HG02763 (cell line): ENCODE measurements around the gene RPS19BP1.

Source experiments
- ATAC-seq: cut with Tn5 transposase; IDR thresholded peaks from one replicate; pipeline ENCODE4 v1.9.1; 2021; ENCODE audit warnings: mild to moderate bottlenecking, moderate library complexity; ENCODE audit not compliant: unreplicated experiment

The RPS19BP1 gene

DNA sequence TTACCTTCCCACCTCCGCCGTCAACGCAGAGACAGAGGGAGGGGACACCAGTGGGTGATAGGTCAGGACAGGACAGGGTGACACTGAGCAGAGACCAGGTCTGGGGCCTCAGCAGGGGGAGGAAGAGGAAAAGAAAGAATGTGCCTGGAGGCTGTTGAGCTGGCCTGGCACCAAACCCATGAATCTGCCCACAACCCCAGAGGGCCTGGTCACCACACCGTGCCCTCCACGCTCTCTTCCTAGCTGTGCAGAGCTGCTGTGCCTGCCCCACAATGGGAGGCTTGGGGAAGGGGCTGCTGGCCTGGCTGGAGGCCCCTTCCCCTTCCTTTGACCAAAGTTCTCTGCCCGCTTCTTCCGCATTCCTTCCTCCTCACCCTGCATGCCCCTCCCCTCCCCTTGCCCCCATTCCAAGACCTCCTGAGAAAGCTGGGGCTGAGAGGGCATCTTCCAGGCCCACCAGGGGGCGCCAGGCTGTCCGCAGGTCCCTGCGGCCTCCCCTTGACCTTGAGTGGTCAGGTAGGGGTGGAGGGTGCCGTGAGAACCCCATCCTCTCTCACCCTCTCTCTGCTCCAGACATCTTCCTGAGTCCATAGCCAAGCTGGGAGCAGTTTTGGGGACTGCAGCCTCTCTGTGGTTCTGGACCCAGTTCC lies 27.0 kb upstream of the RPS19BP1 start:
- no peak for ATAC-seq

DNA sequence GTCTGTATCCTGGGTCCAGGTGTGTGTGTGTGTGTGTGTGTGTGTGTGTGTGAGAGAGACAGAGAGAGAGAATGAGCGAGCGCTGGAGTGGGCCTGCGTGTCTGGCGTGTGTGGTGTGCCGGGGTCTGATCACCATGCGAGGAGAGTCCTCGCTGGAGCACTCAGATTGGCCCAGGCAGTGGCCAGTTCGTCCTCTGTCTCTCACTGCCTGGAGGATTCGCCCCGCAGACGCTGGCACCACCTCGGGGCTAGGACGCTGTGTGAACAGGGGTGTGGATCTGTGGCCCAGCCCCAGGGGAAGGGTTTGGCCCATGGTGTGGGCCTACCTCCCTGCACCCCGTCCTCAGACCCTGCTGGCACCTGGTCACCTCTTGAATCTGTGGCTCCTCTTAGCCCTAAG lies 26.4 kb upstream of the RPS19BP1 start:
- no peak for ATAC-seq

DNA sequence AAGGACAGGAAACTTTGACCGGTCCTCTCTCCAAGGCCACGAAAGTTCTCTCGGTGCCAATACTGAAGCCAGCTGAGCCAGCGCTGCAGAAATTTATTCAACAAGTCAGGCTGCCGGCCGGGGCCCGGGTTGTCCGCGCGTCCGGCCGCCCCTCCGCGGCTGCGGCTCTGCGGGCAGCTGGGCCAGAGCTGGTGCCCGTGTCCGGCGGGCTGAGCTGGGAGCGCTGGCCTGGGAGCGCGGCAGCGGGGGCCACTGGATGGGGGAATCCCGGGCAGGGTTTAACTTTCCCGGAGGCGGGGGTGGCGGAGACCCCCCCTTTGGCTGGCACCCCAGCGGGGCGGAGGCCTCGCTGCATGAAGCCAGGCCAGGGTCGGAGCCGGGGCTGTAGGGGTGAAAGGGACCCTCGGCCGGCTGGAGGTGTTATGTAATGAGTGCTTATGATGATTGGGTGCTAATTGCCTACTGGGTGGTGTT lies 25.7 kb upstream of the RPS19BP1 start:
- ATAC-seq: no peak

DNA sequence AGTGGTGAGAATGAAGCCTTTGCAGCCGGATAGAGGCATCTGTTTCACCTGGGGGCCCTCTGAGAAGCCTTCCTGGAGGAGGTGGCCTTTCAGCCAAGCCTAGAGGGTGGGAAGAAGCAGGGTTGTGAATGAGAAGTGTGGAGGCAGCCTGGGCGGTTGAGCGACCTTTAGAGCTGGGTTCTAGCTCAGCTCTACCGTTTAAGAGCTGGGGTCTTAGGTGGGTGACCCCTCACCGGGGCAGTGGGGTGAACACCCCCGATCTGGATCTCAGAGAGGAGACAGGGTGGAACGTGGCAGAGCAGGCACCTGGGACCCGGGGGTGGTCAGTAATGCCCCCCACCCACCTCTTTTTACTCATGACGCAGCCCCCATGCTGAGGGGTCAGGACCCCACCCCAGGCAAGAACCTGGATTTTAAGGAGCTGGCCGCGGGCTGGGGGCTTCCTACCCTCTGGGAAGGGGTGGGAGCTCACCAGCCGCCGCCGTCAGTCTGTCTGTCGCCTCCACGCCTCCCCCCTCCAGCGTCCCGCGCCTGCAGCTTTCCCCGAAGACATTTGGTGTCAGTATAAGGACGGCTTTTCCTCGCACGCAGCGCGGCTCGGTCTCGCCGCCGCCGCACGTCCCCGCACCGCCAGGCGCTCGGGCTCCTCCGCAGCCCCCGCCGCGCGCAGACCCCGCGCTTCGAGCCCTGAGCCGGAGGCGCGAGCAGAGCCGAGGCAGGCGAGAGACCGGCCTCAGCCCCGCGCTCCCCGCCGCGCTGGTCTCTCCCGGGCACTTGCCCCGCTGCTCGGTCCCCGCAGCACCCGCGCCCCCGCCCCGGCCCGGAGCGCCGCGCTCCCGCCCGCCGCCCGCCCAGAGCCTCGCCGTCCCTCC lies 24.7 kb upstream of the RPS19BP1 start:
- no peak for ATAC-seq

DNA sequence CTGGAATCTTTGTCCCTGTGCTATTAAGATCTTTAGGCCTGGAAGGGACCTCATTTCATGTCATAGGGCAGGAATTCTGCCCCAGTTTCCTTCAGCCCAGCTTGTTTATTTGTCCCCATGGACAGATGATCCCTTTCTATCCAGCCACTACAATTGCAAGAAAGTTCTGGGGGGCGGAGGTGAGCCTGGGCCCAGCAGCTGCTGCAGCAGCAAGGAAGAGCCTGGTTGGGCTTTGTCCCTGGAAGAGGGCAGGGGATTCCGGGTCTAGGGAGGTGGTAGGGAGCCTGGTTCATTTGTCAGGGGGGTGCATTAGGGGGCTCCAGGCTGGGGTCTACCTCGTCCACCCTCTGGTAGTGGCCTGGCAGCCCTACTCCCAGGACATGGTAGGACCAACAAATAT lies 21.6 kb upstream of the RPS19BP1 start:
- no peak for ATAC-seq

DNA sequence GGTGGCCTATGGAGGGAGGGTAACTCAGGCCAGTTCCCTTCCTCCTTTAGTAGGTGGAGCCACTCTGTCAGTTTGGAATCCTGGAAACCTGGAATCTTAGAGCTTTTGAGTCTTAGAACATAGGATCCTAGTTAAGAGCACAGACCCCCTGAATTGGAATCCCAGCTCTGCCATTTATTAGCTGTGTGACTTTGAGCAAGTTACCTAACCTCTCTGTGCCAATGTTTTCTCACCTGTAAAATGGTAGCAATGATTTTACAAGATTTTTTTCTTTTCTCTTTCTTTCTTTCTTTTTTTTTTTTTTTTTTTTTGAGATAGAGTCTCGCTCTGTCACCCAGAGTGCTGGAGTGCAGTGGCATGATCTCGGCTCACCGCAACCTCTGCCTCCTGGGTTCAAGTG lies 20.9 kb upstream of the RPS19BP1 start:
- no peak for ATAC-seq

DNA sequence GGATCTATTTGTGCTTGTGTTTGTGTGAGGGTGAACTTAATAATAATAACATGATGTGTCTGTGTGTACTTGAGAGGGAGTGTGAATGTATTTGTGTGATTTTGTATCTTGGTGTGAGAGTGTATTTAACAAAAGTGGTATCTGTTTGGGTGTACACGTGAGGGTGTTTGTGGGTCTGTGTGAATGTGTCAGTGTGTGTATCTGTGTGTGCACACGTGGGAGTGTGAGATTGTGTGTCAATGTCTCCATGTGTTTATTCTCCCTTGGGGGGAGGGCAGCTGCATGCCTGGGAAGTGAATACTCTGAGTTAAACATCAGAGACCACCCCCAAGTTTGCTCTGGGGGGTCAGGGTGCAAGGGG lies 15.0 kb upstream of the RPS19BP1 start:
- ATAC-seq: no peak

DNA sequence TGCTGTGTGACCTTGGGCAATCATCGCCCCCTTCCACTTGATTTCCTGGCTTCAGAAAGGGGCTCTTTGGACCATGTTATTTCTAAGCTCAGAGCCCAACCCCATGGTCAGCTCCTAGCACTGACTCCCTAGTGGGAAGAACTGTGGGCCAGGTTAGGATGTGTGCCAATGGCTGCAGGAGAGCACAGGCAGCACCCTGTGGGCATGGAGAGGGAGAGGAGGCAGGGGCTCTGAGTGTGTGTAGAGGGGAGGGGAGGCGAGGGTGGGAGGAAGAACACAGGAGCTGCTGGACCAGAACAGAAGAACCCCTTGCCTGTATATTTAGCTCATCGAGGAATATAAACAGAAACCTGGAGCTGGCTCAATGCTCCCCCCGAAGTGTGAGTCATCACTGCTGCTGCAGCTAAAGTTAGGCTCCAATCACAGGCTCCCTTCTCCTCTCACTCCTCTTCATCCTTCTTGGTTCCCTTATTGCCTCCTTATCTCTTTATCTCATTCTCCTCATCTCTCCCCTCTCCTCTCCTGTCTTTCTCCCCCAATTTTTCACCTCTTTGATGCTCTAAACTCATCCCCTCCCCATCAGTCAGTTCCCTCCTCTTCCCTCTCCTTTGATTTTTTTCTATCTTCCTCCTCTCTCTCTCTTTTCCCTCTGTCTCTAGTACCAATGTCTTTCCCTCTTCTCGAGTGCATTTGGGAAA lies 14.5 kb upstream of the RPS19BP1 start:
- ATAC-seq: no peak

DNA sequence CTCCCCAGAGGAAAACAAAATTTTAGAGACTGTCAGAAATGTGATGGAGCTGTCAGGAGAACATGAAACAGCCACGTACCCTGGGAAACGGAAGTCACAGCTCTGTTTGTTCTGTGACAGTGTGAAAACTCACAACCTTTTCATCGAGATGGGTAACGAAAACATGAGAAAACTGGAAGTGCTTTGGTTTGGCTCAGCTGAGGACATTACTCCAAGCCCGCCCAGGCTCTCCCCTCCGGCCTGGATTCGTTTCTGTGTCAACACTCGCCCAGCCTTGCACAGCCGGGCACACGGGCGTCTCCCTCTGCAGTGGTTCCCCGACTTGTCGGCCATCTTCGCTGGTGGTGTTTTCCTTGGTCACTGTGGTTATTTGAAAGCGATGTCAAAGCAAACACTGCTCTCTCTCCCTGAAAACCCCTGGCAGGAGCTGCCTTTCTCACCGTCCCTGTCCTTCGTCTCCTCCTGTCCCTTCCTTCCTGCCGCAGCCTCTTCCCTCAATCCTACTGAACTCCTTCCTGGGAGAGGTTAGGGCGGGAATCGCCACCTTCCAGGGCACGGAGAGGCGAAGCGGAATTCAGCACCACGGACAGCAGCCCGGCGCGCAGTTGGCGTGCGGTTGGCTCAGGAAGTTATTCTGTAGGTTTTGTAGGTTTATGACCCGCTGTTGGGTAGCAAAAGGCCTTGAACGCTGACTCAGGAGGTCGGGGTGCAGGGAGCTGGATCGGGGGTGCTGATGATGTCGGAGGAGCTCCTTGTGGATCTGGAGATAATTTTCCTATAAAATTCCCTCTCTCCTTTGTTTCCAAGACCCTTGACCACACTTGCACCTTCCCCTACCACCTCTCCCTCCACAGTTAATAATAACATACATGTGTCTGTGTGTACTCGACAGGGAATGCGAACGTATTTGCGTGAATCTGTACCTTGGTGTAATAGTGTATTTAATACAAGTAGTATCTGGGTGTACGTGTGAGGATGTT lies 13.1 kb upstream of the RPS19BP1 start:
- ATAC-seq: no peak

DNA sequence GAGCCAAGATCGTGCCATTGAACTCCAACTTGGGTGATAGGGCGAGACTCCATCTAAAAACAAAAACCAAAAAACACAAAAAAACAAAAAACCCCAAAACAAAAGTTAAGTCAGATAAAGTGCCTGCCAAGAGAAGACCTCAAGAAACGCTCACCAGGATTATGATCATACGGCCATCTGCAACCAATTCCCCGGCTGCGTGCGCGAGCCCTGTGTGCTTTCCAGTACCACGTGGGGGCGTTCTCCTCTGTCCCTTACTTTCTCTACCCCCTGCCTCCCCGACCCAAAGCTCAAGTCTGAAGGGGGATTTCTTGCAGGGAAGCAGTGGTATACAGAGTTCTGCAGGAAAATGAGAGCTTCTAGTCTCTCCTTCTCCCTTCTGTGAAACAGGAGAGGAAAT lies 10.5 kb upstream of the RPS19BP1 start:
- no peak for ATAC-seq

DNA sequence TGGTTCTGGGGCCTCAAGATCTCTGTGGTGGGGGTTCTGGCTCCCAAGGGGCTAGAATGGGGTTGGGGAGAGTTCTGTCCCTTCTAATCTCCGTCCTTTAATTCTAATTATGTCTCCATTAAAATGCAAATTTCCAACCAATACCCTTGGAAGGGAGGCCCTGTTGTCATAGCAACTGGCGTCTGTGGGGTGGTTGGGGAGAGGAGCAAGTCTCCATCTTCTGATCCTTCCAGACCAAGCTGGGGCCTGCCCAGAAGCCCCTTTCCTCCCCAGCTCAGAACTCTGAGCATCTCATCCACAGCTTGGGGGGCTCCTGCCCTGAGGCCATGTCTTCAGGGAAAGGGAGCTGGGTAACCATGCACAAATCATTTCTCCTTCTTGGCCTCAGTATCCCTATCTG lies 5.4 kb upstream of the RPS19BP1 start:
- no peak for ATAC-seq

DNA sequence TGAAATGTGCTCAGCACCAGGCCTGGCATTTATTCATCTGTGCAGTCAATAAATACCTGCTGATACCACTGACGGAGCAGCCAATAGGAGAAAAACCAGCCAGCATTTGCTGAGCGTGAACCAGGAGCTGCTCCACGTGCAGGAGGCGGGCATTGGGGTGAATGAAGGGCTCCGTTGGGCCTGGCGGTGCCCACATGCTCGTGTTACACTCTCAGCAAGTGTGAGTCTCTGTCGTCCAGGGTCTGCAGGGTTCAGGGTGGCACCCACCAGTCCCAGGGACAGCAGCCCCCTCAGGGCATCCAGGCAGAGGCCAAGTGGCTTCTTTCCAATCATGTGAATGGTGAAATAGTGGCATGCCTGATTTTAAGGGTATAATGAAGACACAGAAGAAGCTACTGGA lies 4.2 kb upstream of the RPS19BP1 start:
- no peak for ATAC-seq

DNA sequence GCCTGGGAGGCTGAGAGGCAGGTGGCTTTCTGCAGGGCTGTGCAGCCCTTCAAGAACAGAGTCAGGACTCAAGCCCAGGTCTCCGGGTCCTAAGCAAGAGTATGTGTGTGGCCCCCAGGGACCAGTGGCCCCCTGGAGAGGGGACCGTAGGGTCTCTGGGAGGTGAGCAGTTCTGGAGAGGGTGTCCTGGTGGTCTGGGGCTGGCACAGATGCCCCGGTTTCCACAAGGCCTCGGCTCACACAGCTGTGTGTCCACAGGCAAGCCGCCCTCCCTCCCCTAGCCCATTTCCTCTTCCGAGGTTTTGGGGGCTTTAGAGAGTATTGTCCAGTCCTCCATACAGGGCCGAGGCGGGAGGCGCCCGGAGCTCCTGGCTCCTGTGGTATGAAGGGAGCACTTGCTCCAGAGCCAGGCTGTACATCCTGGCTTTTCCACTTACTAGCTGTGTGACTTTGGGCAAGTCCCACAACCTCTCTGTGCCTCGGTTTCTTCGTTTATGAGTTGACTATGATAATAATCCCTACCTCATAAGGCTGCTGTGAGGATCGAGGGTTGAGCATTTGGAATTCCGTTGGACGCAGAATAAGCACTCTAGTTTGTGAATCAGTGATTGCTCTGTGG lies 3.4 kb upstream of the RPS19BP1 start:
- no peak for ATAC-seq

DNA sequence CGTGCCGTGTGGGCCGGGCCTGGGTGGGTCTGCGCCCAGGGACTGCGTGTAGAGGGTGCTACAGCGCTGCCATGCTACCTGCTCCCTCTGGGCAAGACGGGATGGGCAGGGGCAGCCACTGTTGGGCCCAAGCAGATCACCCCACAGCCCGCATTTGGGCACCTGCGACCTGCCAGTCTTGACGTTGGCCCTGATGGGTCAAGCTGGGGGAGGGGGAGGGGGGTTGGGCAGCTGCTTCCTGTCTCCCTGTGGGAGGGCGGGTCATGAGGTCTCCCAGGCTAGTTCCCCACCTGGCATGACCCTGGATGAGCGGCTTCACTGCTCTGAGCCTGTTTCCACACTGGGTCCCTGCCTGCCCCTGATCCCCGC lies 2.8 kb upstream of the RPS19BP1 start:
- no peak for ATAC-seq

DNA sequence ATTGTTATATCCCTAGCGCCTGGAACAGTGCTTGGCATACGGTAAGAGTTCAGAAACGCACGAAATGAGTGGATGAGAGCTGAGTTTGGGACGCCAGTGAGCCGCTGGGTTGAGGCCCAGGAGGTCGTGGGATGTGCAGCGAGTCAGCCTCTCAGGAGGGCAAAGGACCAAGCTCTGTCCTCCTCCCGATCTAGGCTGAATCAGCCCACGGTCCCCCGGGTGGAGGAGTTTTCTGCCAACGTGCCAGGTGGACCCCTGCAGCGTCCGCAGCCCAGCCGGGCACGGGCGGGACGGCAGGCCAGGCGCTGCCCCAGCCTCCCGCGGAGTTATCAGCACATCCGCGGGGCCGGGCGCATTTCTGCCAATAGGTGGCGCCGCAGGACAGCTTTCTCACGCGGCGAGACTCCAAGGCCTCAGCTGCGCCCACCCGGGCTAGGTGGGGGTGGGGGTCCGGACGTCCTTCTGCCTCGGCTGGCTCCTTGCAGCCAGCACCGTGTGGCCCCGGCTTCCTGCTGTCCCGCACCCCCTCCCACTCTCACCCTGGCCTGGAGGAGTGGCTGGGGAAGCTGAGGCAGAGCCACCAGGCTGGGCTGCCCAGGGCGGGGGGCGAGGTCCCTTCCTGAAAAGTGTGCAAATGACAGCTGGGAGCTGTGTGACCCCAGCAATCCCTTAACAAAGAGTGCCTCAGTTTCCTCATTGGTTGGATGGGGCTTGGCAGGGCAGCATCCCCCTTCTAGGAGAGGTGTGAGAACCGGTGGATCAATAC lies 2.2 kb upstream of the RPS19BP1 start:
- ATAC-seq: no peak

DNA sequence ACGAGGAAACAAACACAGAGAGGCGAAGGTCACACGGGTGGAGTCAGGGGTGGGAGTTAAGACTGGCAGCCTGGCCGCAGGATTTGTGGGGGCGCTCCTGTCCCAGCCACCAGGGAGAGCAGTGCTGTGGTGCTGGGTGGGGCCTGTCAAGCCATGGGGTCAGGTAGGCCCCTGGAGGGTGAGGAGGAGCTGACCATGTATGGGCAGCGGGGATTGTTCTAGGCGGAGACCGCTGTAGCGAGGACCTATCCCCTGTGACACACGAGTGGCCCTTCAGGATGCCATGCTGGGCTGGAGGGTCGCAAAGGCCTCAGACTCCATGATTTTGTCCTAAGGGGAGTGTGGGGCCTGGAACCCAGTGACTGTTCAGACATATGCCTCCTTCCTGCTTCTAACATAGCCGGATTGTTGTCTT lies 1.6 kb upstream of the RPS19BP1 start:
- ATAC-seq: no peak

DNA sequence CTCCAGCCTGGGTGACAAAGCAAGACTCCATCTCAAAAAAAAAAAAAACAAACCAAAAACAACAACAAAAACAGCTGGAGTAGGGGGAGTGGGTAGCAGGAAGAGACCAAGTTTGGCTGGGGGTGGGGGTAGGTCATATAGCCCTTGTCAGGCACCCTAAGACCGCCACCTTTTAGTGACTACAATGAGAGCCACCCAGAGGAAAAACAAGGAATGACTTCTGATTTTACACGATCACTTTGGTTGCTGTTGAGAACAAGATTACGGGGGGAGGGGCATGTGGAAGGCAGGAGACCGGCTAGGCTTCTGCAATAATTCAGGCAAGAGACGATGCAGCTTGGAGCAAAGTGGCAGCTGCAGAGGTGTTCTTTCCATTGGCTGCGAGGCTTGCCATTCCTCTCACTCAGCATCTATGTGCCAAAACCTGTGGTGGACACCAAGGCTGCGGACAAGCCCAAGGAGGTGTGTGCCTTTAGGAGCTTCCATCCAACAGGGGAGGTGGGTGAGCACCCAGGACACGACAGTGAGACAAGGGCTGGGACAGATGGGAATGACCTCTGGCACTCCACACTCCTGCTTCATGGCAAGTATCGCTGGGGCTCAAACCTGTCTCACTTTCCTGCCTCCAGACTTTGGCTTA lies 1.7 kb downstream of the RPS19BP1 start:
- ATAC-seq: no peak

DNA sequence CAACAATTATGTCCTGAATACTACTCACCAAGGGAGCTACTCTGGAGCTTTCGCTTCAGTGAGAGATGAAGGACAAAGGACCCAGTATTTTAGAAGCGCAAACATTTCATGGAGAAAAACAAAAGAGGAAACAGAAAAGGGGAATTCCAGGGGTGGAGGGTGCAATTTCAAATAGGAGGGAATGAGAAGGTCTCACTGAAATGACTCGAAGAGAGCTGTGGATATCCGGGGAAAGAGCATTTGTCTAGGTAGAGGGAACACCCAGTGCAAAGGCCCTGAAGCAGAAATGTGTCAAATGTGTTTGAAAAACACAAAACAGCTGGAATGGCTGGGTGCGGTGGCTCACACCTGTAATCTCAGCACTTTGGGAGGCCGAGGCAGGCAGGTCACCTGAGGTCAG lies 2.4 kb downstream of the RPS19BP1 start:
- ATAC-seq: no peak

DNA sequence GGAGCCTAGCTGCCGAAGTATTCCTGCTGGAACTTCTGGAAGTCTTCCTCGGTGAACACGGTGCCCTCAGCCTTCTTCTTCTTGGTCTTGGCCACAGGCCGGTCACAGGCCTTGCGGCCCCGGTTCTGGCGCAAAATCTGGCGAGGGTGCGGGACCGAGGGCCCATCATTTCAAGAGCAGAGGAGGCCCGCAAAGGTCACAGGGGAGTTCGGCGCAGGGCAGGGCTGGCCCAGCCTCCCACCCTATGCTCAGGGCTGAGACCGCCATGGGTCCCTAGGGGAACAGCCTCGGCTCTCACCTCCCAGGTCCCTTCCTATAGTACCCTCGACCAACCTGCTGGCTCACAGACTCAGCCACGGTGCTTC lies 3.1 kb downstream of the RPS19BP1 start:
- no peak for ATAC-seq
